HEK293 (cell line): ENCODE measurements around the gene HERPUD2.

Source experiments
- MEIS1 ChIP-seq: sonication (generic); formaldehyde crosslinking; IDR thresholded peaks from 2 replicates; pipeline ENCODE4 v1.8.1; 2022; ENCODE audit warnings: missing genetic modification reagents, mild to moderate bottlenecking, borderline replicate concordance
- ZNF121 ChIP-seq: fragments of 450-650 bp; formaldehyde crosslinking; IDR thresholded peaks from 2 replicates; pipeline ENCODE4 v1.5.1; 2016; ENCODE audit warnings: missing biosample characterization, missing genetic modification characterization
- ZNF302 ChIP-seq: fragments of 450-650 bp; formaldehyde crosslinking; IDR thresholded peaks from 2 replicates; pipeline ENCODE4 v1.5.1; 2016; ENCODE audit warnings: missing biosample characterization, missing genetic modification characterization, low read depth
- TF ChIP-seq, protein P1 (sequence below): fragments of 450-650 bp; formaldehyde crosslinking; IDR thresholded peaks from 2 replicates; pipeline ENCODE4 v1.5.1; 2016; ENCODE audit warnings: missing biosample characterization, missing genetic modification characterization
- TF ChIP-seq, protein P2 (sequence below): fragments of 450-650 bp; formaldehyde crosslinking; IDR thresholded peaks from 2 replicates; pipeline ENCODE4 v1.5.1; 2016; ENCODE audit warnings: missing biosample characterization, missing genetic modification characterization, low read depth

- TF ChIP-seq, protein P1, sequence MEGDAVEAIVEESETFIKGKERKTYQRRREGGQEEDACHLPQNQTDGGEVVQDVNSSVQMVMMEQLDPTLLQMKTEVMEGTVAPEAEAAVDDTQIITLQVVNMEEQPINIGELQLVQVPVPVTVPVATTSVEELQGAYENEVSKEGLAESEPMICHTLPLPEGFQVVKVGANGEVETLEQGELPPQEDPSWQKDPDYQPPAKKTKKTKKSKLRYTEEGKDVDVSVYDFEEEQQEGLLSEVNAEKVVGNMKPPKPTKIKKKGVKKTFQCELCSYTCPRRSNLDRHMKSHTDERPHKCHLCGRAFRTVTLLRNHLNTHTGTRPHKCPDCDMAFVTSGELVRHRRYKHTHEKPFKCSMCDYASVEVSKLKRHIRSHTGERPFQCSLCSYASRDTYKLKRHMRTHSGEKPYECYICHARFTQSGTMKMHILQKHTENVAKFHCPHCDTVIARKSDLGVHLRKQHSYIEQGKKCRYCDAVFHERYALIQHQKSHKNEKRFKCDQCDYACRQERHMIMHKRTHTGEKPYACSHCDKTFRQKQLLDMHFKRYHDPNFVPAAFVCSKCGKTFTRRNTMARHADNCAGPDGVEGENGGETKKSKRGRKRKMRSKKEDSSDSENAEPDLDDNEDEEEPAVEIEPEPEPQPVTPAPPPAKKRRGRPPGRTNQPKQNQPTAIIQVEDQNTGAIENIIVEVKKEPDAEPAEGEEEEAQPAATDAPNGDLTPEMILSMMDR (tag by site-specific recombination): no peak
- no peak for TF ChIP-seq MEIS1 (CRISPR knock-in tag)
- no peak for TF ChIP-seq ZNF121 (tag by site-specific recombination)
- TF ChIP-seq, protein P2, sequence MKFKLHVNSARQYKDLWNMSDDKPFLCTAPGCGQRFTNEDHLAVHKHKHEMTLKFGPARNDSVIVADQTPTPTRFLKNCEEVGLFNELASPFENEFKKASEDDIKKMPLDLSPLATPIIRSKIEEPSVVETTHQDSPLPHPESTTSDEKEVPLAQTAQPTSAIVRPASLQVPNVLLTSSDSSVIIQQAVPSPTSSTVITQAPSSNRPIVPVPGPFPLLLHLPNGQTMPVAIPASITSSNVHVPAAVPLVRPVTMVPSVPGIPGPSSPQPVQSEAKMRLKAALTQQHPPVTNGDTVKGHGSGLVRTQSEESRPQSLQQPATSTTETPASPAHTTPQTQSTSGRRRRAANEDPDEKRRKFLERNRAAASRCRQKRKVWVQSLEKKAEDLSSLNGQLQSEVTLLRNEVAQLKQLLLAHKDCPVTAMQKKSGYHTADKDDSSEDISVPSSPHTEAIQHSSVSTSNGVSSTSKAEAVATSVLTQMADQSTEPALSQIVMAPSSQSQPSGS: no peak
- no peak for TF ChIP-seq ZNF302 (tag by site-specific recombination)
Measured at GRCh38 chr7:35648367-35648766, 46.6 kb downstream of the HERPUD2 start.
